ENCODE data around the gene EYA4.

Gene EYA4

GRCh38 chr6:133441491-133441890, 200.3 kb downstream of the EYA4 start:
- no peak for DNase-seq

GRCh38 chr6:133446789-133447188, 205.6 kb downstream of the EYA4 start:
- no peak for DNase-seq

- DNase-seq: no peak
These were observed 206.8 kb downstream of the EYA4 start for GRCh38 chr6:133447924-133448323.

- no peak for DNase-seq
These were observed 215.3 kb downstream of the EYA4 start for GRCh38 chr6:133456439-133456838.

GRCh38 chr6:133456944-133457343, 215.8 kb downstream of the EYA4 start:
- no peak for DNase-seq

GRCh38 chr6:133460101-133460500, 218.9 kb downstream of the EYA4 start:
- DNase-seq: no peak

- DNase-seq: no peak
These were observed 222.6 kb downstream of the EYA4 start for GRCh38 chr6:133463790-133464189.

- no peak for DNase-seq
These were observed 225.5 kb downstream of the EYA4 start for GRCh38 chr6:133466680-133467079.

- DNase-seq: no peak
These were observed 226.2 kb downstream of the EYA4 start for GRCh38 chr6:133467231-133467981.

GRCh38 chr6:133467982-133468380, 226.8 kb downstream of the EYA4 start:
- DNase-seq: no peak

GRCh38 chr6:133468591-133468990, 227.4 kb downstream of the EYA4 start:
- DNase-seq: no peak

- no peak for DNase-seq
These were observed 233.4 kb downstream of the EYA4 start for GRCh38 chr6:133474516-133474915.

- no peak for DNase-seq
These were observed 237.5 kb downstream of the EYA4 start for GRCh38 chr6:133478673-133479072.

GRCh38 chr6:133487174-133487573, 246.0 kb downstream of the EYA4 start:
- no peak for DNase-seq

GRCh38 chr6:133495205-133495903, 254.2 kb downstream of the EYA4 start:
- DNase-seq: no peak

GRCh38 chr6:133499662-133500061, 258.5 kb downstream of the EYA4 start:
- no peak for DNase-seq

GRCh38 chr6:133501675-133502270, 260.6 kb downstream of the EYA4 start:
- DNase-seq: no peak

- DNase-seq: no peak
These were observed 261.5 kb downstream of the EYA4 start for GRCh38 chr6:133502441-133503335.

- DNase-seq: no peak
These were observed 262.2 kb downstream of the EYA4 start for GRCh38 chr6:133503336-133503729.

- no peak for DNase-seq
These were observed 263.0 kb downstream of the EYA4 start for GRCh38 chr6:133504158-133504557.

- no peak for DNase-seq
These were observed 263.6 kb downstream of the EYA4 start for GRCh38 chr6:133504761-133505160.

- DNase-seq: no peak
These were observed 264.5 kb downstream of the EYA4 start for GRCh38 chr6:133505681-133506080.
